SK-N-SH (cell line): ENCODE measurements around the gene TTC39C. TPM values are rescaled to one million over a fixed set of nuclear protein-coding genes. Genes with fewer than 3 reads are reported as not detected.
"Not testable (repeated sequence)": the region's sequence is repeated elsewhere in the genome, so short reads cannot be mapped to it uniquely, and the experiment has no call there.

ENCODE experiments used
- CTCF ChIA-PET: fragments of 300-600, 350-600 bp; formaldehyde crosslinking; extraction: SDS; loops from one replicate; lab custom pipeline; 2021; lab: Yijun Ruan, JAX
- POLR2A ChIA-PET: fragments of 350-600 bp; sonication (Branson Sonifier 250); formaldehyde crosslinking; extraction: SDS; loops from one replicate; lab custom pipeline; 2020; ENCODE audit warnings: antibody characterized with exemption, inconsistent platforms; lab: Yijun Ruan, JAX
- DNase-seq: peaks from one replicate; pipeline ENCODE4 v3.0.0; 2012
- H2AFZ ChIP-seq: fragments of 200-600 bp; sonication (generic); 2 replicates; pipeline ENCODE4 v1.8.1; 2016; ENCODE audit warnings: antibody characterized with exemption, mild to moderate bottlenecking, low read depth
- H3F3A ChIP-seq: fragments of 200-600 bp; sonication (generic); replicated peaks from 2 replicates; pipeline ENCODE3; 2016; ENCODE audit warnings: antibody characterized with exemption, mild to moderate bottlenecking; ENCODE audit not compliant: insufficient read depth
- H3K27ac ChIP-seq, 2 experiments: fragments of 200-500 bp in 1 of 2; fragments of 200-600 bp in 1 of 2; sonication (Bioruptor generic) in 1 of 2; sonication (generic), shearing (Covaris generic) in 1 of 2; 2 replicates each; pipeline versions ENCODE4 v1.5.1 to v1.6.1; 2014 to 2016; ENCODE audit warnings: low read depth in 2 of 2, inconsistent platforms in 1 of 2, low read length in 1 of 2, mild to moderate bottlenecking in 1 of 2, mixed read lengths in 1 of 2
- H3K27me3 ChIP-seq: fragments of 200-600 bp; sonication (generic), shearing (Covaris generic); 2 replicates; pipeline ENCODE4 v1.6.1; 2016; ENCODE audit warnings: mixed run types; ENCODE audit not compliant: insufficient read depth
- H3K36me3 ChIP-seq, 2 experiments: fragments of 200-500 bp in 1 of 2; fragments of 200-600 bp in 1 of 2; sonication (Bioruptor generic) in 1 of 2; sonication (generic) in 1 of 2; replicated peaks in 1 of 2; 2 replicates each; pipeline versions ENCODE3 to v1.5.1; 2014 to 2016; ENCODE audit warnings: low read length in 1 of 2, mild to moderate bottlenecking in 1 of 2; ENCODE audit not compliant: insufficient read depth in 2 of 2, control insufficient read depth in 1 of 2
- H3K4me1 ChIP-seq, 2 experiments: fragments of 200-500 bp in 1 of 2; fragments of 200-600 bp in 1 of 2; sonication (Bioruptor generic) in 1 of 2; sonication (generic), shearing (Covaris generic) in 1 of 2; 2 replicates each; pipeline versions ENCODE4 v1.5.1 to v1.6.1; 2014 to 2016; ENCODE audit warnings: low read depth in 1 of 2, low read length in 1 of 2, mixed run types in 1 of 2; ENCODE audit not compliant: insufficient read depth in 2 of 2, control insufficient read depth in 1 of 2
- H3K4me2 ChIP-seq: fragments of 200-600 bp; sonication (generic), shearing (Covaris generic); 2 replicates; pipeline ENCODE4 v1.6.1; 2017; ENCODE audit warnings: mixed run types
- H3K4me3 ChIP-seq, 2 experiments: fragments of 200-500 bp in 1 of 2; fragments of 200-600 bp in 1 of 2; sonication (Bioruptor generic) in 1 of 2; sonication (generic), shearing (Covaris generic) in 1 of 2; 2 replicates each; pipeline versions ENCODE4 v1.5.1 to v1.8.1; 2014 to 2016; ENCODE audit warnings: low read depth in 2 of 2, inconsistent platforms in 1 of 2, low read length in 1 of 2, mild to moderate bottlenecking in 1 of 2, mixed read lengths in 1 of 2, moderate library complexity in 1 of 2
- H3K79me2 ChIP-seq: fragments of 200-600 bp; sonication (generic); 2 replicates; pipeline ENCODE4 v1.8.1; 2017; ENCODE audit warnings: mild to moderate bottlenecking; ENCODE audit not compliant: insufficient read depth
- H3K9ac ChIP-seq: fragments of 200-600 bp; sonication (generic); 2 replicates; pipeline ENCODE4 v1.6.1; 2017; ENCODE audit warnings: mixed run types
- H3K9me2 ChIP-seq: fragments of 200-600 bp; sonication (generic); 2 replicates; pipeline ENCODE4 v1.6.1; 2017; ENCODE audit warnings: mixed run types
- H3K9me3 ChIP-seq: fragments of 200-600 bp; sonication (generic); 2 replicates; pipeline ENCODE4 v1.6.1; 2017; ENCODE audit warnings: mixed run types, mild to moderate bottlenecking, moderate library complexity
- H4K20me1 ChIP-seq: fragments of 200-600 bp; sonication (generic); 2 replicates; pipeline ENCODE4 v1.6.1; 2017; ENCODE audit warnings: mild to moderate bottlenecking, mixed run types; ENCODE audit not compliant: insufficient read depth
- CHD2 ChIP-seq: fragments of 150-350 bp; IDR thresholded peaks from 2 replicates; pipeline ENCODE4 v1.6.1; 2018; ENCODE audit warnings: low read length; ENCODE audit not compliant: partially characterized antibody
- ELF1 ChIP-seq: IDR thresholded peaks from 2 replicates; pipeline ENCODE4 v1.4.0; 2012
- FOXM1 ChIP-seq: IDR thresholded peaks from 2 replicates; pipeline ENCODE4 v1.4.0; 2012; ENCODE audit warnings: low read depth, mild to moderate bottlenecking
- GATA2 ChIP-seq: sonication (generic); formaldehyde crosslinking; IDR thresholded peaks from 2 replicates; pipeline ENCODE4 v1.5.0; 2020; ENCODE audit warnings: mild to moderate bottlenecking, missing genetic modification reagents
- MEF2A ChIP-seq: IDR thresholded peaks from 2 replicates; pipeline ENCODE4 v1.4.0; 2012; ENCODE audit warnings: low read depth, borderline replicate concordance
- POLR2AphosphoS5 ChIP-seq: IDR thresholded peaks from 2 replicates; pipeline ENCODE4 v1.6.1; 2012; ENCODE audit warnings: low read depth, low read length
- RAD21 ChIP-seq: IDR thresholded peaks from 2 replicates; pipeline ENCODE4 v1.6.1; 2012; ENCODE audit warnings: mild to moderate bottlenecking, low read length
- RCOR1 ChIP-seq: fragments of 150-350 bp; IDR thresholded peaks from 2 replicates; pipeline ENCODE4 v1.6.1; 2017; ENCODE audit warnings: antibody characterized with exemption, low read length
- RXRA ChIP-seq: IDR thresholded peaks from 2 replicates; pipeline ENCODE4 v1.4.0; 2012; ENCODE audit warnings: low read depth, mild to moderate bottlenecking, borderline replicate concordance
- TAF1 ChIP-seq: IDR thresholded peaks from 2 replicates; pipeline ENCODE4 v1.6.1; 2012; ENCODE audit warnings: low read depth, mild to moderate bottlenecking, low read length, moderate library complexity, borderline replicate concordance
- TCF12 ChIP-seq: IDR thresholded peaks from 2 replicates; pipeline ENCODE4 v1.4.0; 2012
- YY1 ChIP-seq: IDR thresholded peaks from 2 replicates; pipeline ENCODE4 v1.4.0; 2012; ENCODE audit warnings: low read depth, mild to moderate bottlenecking
- WGBS: methylation state at CpG from one replicate; pipeline ENCODE4 v1.1.6; 2017; ENCODE audit warnings: low lambda C conversion rate; 5-methylcytosine and 5-hydroxymethylcytosine counted together
- polyA plus RNA-seq, 3 experiments: library from polyadenylated mRNA; depleted of rRNA; stranded (reverse); fragments of >200 nt; gene quantifications; 2 replicates each; pipeline ENCODE4 v1.2.3, GENCODE V29; 2012
- TF ChIP-seq, protein P1 (sequence below): IDR thresholded peaks from 2 replicates; pipeline ENCODE4 v1.6.1; 2012; ENCODE audit warnings: mild to moderate bottlenecking, low read depth, low read length, moderate library complexity
- TF ChIP-seq, protein P2 (sequence below): fragments of 200-600 bp; sonication (generic); IDR thresholded peaks from 2 replicates; pipeline ENCODE4 v1.6.1; 2017; ENCODE audit warnings: antibody characterized with exemption, mild to moderate bottlenecking, moderate library complexity
- TF ChIP-seq, protein P3 (sequence below): IDR thresholded peaks from 2 replicates; pipeline ENCODE4 v1.4.0; 2012; ENCODE audit warnings: low read depth, borderline replicate concordance
- TF ChIP-seq, protein P4 (sequence below): IDR thresholded peaks from 2 replicates; pipeline ENCODE4 v1.4.0; 2012; ENCODE audit warnings: low read depth, borderline replicate concordance
- TF ChIP-seq, protein P5 (sequence below): fragments of 150-350 bp; IDR thresholded peaks from 2 replicates; pipeline ENCODE4 v1.6.1; 2017; ENCODE audit warnings: antibody characterized with exemption, low read length, low read depth, borderline replicate concordance
- TF ChIP-seq, protein P6 (sequence below): fragments of 150-350 bp; IDR thresholded peaks from 2 replicates; pipeline ENCODE4 v1.6.1; 2016; ENCODE audit warnings: mild to moderate bottlenecking, low read depth, low read length

The TTC39C gene
- polyA plus RNA-seq, 1 of the 3 experiments (the other 2 are of a cell fraction) = 8.6 TPM

DNA sequence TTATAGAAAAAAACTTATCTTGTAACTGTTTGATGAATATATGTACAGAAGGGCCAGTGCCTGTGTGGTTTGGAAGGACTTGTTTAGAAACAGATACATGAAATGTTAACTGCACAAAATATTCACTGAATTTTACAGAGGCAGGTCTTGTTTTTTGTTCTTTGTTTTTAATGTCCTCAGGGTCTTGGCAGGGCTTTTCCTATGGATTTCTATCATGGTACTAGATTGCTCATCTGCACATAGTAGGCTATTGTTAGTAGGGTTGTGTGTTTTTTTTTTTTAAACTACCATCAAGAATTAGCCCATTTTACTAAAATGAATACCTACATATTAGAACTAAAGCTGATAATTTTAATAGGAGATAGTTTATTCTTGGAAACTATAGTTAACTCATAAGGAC lies 127.8 kb downstream of the TTC39C start:
- POLR2A ChIA-PET = no interaction called here
- Histone ChIP-seq H3K4me1 (peaks cover 0 to 4% of the 10 kb centered on the region in 2 experiments; a peak in 1 of 4 replicates), H3K9me3 (no peaks in the 10 kb centered on the region), H3K9ac (no peak overlapping the region), H3K36me3 (peaks cover 10 to 24% of the 10 kb centered on the region in 2 experiments), H3K9me2 (no peaks in the 10 kb centered on the region), H2AFZ (no peak overlapping the region), H3F3A (no peaks in the 10 kb centered on the region), H3K4me2 (no peak overlapping the region), H3K79me2 (peaks cover 15% of the 10 kb centered on the region), H3K27me3 (no peaks in the 10 kb centered on the region), H4K20me1 (no peaks in the 10 kb centered on the region), H3K27ac (no peak overlapping the region), H3K4me3 (no peak overlapping the region)
- TF ChIP-seq, protein P1, sequence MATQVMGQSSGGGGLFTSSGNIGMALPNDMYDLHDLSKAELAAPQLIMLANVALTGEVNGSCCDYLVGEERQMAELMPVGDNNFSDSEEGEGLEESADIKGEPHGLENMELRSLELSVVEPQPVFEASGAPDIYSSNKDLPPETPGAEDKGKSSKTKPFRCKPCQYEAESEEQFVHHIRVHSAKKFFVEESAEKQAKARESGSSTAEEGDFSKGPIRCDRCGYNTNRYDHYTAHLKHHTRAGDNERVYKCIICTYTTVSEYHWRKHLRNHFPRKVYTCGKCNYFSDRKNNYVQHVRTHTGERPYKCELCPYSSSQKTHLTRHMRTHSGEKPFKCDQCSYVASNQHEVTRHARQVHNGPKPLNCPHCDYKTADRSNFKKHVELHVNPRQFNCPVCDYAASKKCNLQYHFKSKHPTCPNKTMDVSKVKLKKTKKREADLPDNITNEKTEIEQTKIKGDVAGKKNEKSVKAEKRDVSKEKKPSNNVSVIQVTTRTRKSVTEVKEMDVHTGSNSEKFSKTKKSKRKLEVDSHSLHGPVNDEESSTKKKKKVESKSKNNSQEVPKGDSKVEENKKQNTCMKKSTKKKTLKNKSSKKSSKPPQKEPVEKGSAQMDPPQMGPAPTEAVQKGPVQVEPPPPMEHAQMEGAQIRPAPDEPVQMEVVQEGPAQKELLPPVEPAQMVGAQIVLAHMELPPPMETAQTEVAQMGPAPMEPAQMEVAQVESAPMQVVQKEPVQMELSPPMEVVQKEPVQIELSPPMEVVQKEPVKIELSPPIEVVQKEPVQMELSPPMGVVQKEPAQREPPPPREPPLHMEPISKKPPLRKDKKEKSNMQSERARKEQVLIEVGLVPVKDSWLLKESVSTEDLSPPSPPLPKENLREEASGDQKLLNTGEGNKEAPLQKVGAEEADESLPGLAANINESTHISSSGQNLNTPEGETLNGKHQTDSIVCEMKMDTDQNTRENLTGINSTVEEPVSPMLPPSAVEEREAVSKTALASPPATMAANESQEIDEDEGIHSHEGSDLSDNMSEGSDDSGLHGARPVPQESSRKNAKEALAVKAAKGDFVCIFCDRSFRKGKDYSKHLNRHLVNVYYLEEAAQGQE = no peak
- TF ChIP-seq CHD2 (no peak), TCF12 (no peak), GATA2 (no peak), RCOR1 (no peak), MEF2A (no peak), POLR2AphosphoS5 (no peak), RXRA (no peak), YY1 (no peak), RAD21 (no peak), ELF1 (no peak), TAF1 (no peak), FOXM1 (no peak)
- TF ChIP-seq, protein P2, sequence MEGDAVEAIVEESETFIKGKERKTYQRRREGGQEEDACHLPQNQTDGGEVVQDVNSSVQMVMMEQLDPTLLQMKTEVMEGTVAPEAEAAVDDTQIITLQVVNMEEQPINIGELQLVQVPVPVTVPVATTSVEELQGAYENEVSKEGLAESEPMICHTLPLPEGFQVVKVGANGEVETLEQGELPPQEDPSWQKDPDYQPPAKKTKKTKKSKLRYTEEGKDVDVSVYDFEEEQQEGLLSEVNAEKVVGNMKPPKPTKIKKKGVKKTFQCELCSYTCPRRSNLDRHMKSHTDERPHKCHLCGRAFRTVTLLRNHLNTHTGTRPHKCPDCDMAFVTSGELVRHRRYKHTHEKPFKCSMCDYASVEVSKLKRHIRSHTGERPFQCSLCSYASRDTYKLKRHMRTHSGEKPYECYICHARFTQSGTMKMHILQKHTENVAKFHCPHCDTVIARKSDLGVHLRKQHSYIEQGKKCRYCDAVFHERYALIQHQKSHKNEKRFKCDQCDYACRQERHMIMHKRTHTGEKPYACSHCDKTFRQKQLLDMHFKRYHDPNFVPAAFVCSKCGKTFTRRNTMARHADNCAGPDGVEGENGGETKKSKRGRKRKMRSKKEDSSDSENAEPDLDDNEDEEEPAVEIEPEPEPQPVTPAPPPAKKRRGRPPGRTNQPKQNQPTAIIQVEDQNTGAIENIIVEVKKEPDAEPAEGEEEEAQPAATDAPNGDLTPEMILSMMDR = no peak
- TF ChIP-seq, protein P3, sequence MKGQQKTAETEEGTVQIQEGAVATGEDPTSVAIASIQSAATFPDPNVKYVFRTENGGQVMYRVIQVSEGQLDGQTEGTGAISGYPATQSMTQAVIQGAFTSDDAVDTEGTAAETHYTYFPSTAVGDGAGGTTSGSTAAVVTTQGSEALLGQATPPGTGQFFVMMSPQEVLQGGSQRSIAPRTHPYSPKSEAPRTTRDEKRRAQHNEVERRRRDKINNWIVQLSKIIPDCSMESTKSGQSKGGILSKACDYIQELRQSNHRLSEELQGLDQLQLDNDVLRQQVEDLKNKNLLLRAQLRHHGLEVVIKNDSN = no peak
- TF ChIP-seq, protein P4, sequence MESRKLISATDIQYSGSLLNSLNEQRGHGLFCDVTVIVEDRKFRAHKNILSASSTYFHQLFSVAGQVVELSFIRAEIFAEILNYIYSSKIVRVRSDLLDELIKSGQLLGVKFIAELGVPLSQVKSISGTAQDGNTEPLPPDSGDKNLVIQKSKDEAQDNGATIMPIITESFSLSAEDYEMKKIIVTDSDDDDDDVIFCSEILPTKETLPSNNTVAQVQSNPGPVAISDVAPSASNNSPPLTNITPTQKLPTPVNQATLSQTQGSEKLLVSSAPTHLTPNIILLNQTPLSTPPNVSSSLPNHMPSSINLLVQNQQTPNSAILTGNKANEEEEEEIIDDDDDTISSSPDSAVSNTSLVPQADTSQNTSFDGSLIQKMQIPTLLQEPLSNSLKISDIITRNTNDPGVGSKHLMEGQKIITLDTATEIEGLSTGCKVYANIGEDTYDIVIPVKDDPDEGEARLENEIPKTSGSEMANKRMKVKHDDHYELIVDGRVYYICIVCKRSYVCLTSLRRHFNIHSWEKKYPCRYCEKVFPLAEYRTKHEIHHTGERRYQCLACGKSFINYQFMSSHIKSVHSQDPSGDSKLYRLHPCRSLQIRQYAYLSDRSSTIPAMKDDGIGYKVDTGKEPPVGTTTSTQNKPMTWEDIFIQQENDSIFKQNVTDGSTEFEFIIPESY = no peak
- TF ChIP-seq, protein P5, sequence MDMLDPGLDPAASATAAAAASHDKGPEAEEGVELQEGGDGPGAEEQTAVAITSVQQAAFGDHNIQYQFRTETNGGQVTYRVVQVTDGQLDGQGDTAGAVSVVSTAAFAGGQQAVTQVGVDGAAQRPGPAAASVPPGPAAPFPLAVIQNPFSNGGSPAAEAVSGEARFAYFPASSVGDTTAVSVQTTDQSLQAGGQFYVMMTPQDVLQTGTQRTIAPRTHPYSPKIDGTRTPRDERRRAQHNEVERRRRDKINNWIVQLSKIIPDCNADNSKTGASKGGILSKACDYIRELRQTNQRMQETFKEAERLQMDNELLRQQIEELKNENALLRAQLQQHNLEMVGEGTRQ = no peak
- TF ChIP-seq, protein P6, sequence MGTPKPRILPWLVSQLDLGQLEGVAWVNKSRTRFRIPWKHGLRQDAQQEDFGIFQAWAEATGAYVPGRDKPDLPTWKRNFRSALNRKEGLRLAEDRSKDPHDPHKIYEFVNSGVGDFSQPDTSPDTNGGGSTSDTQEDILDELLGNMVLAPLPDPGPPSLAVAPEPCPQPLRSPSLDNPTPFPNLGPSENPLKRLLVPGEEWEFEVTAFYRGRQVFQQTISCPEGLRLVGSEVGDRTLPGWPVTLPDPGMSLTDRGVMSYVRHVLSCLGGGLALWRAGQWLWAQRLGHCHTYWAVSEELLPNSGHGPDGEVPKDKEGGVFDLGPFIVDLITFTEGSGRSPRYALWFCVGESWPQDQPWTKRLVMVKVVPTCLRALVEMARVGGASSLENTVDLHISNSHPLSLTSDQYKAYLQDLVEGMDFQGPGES = no peak
- DNase-seq = no peak
- CTCF ChIA-PET = interaction anchor here (1.4 kb wide), 1 partner anchor 34 kb away, joined by 3 read pairs; no protein-coding TSS in a partner anchor

DNA sequence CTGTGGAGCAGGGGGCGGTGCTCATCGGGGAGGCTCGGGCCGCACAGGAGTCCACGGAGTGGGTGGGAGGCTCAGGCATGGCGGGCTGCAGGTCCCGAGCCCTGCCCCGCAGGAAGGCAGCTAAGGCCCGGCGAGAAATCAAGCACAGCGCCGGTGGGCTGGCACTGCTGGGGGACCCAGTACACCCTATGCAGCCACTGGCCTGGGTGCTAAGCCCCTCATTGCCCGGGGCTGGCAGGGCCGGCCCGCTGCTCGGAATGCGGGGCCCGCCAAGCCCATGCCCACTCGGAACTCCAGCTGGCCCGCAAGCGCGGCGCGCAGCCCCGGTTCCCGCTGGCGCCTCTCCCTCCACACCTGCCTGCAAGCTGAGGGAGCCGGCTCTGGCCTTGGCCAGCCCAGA lies 135.0 kb downstream of the TTC39C start:
- H3K27me3 ChIP-seq, H3K9me3 ChIP-seq, CTCF ChIA-PET, H3K4me3 ChIP-seq, H3K79me2 ChIP-seq, H4K20me1 ChIP-seq, H3K9ac ChIP-seq, H2AFZ ChIP-seq, H3F3A ChIP-seq, H3K4me1 ChIP-seq, DNase-seq, H3K4me2 ChIP-seq, H3K27ac ChIP-seq, H3K9me2 ChIP-seq: not testable (repeated sequence)
- POLR2A ChIA-PET = interaction anchor here (1.3 kb wide), 1 partner anchor 11 kb away, joined by 4 read pairs; the partner anchor contains the start of gene CABYR
- peaks cover 21 to 22% of the 10 kb centered on the region in 2 experiments for H3K36me3 ChIP-seq
- 100% methylated on average over 1 of the region's 28 CpGs for WGBS
